NCI-H748 (cell line): Measurements from ENCODE around the gene SQSTM1.
"Not testable (repeated sequence)": the region's sequence is repeated elsewhere in the genome, so short reads cannot be mapped to it uniquely, and the experiment has no call there.

Experiments used
- DNase-seq: peaks from one replicate; lab custom pipeline; 2025; ENCODE audit not compliant: unreplicated experiment; lab: John Stamatoyannopoulos, UW

SQSTM1 gene

DNA sequence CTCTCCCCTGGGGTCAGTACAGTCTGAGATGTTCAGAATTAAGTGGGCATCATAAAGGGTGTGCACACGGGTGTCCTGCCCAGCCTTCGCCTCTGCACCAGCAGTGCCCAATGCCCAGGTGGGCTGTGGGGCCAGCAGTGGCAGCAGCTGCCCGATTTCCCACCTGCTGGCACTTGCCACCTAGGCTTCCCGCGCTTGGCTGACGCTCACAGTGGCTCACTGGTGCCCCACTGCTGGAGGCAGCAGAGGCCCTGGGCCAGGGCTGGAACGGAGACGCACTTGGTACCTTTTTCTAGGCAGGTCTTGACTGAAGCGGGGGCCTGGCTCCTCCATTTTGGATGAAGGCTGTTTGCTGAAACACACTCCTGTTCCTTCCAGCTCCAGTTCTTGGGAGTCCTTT, 20.9 kb downstream of the SQSTM1 start:
- no peak for DNase-seq

DNA sequence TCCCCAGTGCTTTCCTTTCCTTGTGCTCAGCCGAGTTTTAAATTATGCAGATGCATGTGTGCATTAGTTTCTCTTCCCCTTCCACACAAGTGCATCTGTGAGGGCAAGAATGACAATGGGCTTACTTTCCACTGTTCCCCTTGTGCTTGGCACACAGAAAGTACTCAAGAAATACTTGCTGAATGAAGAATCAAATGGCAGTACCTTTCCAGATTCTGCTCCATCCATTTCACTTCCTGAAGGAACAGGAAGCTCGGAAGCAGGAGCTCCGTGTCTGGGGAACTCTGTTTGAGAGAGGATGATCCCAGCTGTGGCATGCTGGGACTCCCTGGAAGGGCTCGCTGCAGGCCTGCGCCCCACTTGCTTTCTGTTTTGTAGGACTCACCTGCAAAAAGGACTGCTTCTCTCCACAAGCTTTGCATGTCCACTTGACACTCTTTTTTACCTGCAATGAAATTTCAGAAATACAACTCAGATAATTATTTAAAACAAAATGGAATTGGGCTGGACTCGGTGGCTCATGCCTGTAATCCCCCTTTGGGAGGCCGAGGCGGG, 32.4 kb downstream of the SQSTM1 start:
- no peak for DNase-seq

DNA sequence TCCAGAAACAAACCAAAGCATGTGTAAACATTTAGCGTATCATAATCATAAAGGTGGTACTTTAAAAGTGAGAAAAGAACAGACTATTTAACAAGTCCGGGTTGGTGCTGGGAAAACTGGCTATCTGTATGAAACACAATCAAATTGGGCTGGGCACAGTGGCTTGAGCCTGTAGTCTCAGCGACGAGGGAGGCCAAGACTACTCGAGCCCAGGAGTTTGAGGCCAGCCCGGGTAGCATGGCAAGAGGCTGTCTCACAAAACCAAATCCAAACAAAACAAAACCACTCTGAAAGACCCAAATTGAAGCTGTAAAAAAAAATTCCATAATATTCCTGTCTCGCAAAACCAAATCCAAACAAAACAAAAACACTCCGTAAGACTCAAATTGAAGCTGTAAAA, 33.7 kb downstream of the SQSTM1 start:
- DNase-seq: no peak

DNA sequence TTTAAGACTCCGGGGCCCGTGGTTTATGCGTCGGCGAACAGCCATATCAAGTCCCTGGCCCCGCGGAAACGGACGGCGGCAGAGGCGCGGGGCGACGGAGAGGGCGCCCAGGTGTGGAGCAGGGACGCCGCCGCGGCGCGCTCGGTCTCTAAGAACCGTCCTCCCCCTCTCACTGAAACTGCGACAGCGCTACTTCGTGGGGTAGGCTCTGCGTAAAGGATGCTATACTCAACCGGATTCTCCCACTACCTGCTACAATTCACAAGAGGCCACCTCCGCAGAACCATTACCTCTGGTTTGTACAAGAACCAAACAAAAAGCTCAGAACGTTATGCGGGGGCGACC, 37.5 kb downstream of the SQSTM1 start:
- DNase-seq: peak; percentile 74

DNA sequence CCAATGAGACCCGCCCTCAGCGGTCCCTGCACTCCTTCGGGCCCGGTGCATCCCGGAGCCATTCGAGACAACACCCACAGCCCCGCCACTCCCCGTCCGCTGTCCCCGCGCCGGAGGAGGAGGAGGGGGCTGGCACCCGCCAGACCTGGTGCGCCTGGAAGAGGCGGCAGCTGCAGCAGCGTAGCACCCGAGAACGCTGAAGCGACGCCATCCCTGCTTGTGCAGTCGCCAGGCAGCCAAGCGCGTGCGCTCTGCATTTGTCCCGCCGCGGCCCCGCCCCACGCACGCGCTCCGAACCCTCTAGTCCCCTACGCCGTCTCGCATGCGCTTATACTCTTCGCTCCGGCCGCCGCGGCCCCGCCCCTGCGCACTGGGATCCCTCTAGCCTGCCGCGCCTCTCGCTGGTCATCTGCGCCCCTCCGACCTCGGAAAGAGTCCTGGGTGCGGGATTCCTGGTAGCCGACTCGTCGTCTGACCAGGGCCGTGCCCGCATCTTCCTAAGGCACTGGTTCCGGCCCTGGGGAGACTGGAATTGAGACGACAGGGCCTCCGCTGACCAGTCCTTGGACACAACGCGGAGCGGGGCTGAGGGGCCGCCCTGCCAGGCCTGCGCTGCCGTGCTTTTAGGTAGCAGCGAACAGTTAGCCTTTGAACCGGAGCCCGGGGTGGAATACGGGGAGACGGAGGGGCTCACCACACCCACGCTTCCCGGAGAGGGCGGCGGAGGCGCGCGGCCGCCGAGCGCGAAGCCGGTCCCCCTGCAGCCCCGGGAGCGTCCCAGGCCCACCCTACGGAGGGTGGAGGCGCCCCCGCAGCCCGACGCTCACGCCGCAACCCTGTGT, 38.1 kb downstream of the SQSTM1 start, which contains the start of gene MRNIP:
Gene MRNIP (minus strand): TSS at position 232 of the 842 bp plus-strand sequence. CDS start 21 bp downstream, at position 211.
- peak; percentile 97 for DNase-seq

DNA sequence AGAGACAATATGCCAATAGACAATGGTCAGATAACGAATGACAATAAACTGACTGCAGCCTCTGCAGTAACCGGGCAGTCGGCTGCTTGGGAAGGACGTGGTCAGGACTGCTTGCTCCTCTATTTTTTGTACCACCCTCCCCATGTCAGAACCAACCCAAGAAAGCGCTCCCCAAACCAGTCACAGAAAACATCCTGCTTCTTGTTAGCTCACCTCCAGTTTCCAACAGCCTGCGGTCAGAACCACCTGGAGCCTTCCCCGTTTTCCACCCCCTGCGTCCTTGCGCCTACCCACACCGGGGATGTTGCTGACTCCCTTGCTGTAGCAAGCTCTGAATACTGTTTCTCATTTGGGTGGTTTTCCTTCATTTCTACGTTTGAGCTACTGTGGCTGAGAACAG, 39.6 kb downstream of the SQSTM1 start:
- no peak for DNase-seq

DNA sequence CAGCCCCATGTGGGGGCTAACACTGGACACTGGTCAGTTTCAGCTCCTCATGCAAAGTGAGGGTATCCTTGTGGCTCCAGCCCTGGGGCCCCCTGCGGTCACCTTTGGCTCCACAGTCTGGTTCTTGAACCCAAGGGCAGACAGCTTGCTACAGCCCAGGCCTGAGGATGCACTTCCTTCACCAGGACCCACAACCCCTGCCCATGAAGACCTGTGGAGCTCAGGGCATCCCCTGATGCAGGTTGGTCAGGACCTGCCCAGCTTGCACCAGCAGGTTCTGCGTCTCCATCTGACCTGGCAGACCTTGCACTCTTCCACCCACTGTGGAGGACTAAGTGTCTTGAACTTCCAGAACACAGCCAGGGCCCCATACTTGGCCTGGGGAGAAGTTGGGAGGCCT, 41.6 kb downstream of the SQSTM1 start:
- DNase-seq: no peak

DNA sequence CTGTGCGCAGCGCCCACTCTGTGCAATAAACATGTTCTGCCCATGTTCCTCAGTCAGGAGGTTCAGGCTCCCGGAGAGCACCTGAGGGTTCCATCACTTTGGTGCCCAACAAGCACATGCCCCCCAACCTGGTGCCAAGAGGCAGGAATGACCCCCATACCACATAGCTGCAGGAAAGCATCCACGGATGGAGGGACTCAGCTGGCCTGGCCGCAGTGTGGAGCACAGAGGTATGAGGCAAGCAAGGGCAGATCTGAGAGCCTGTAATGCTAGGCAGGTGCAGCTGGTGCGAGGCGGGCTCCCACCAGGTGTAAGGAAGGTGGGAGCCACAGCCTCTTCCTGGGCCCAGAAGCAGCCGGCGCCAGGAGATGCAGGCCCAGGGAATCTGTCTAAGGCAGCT, 42.2 kb downstream of the SQSTM1 start:
- no peak for DNase-seq

DNA sequence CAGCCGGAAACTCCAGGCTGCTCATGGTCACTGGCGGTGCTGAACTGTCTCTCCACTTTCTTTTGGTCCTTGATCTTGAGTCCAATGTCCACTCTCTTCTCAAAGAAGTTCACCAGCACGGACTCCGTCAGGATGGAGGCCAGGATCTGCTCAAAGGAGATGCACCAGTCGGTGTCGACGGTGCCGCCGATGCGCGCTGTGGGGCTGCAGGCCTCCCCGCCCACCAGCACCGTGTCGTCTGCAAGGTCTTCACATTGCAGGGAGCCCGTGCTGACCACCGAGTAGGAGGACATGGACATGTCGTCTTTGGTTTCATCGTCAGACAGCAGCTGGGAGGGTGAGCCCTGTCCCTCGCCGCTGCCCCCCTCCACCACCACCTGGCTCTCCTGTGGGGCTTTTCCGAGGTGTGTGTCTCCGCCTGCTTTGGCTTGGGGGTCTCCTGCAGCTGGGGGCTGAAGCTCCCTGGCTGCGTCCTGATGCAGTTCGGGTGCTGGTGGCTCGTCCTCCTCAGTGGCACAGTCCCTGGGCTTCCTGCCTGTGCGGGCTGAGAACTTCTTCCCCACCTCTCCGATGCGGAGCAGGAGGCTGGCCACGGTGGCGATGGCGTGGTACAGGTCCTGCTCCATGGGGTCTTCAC, 42.9 kb downstream of the SQSTM1 start:
- no peak for DNase-seq

DNA sequence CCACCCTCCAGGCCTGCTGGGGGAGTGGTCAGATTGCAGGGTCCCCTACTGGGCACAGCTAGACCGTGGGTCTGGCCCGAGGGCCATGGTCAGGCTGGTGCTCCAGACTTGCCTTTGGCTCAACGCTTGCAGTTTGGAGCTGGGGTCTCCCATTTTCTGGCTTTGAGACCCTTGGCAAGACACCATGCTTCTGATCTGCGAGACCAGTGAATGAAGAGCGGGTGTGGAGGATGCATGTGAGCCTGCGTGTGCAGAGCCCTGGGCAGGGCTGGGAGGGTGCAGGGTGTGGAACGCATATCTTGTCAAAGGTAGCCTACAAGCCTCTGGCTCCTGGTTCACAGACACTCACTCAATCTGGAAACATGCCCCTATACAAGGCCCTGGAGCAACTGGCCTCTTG, 44.0 kb downstream of the SQSTM1 start:
- no peak for DNase-seq

DNA sequence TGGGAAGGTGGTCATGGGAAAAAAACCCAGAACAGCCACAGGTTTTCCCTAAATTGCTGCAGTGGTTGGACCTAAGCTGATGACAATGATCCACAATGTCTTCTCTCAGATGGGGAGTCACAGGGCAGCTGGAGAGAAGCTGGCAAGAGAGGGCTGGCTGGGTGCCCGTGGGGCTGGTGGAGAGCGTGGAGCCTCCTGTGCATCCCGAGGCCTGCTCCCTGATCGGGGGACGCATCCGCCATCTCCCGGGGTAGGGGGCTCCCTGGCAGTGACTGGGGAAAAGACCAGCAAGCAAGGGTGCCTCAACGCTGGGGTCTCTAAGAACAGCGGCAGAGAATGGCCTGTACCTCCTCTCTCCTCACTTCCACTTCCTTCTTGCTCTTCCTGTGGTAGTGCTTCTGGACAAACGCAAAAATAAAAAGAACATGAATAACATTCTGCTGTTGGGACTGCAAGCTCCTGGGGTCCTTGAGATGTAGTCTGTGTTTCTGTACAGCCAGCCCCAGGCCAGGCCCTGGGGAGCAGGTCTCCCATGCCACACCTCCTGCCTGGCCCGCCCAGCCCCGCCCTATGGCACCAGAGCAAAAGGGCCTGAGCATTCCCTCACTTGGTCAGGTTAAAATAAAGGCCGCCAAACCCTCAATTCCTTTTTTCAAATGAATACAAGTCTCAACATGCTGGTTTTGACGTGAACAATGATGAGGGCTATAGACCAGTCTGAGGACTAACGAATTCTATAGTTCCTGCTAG, 45.0 kb downstream of the SQSTM1 start:
- DNase-seq: no peak

DNA sequence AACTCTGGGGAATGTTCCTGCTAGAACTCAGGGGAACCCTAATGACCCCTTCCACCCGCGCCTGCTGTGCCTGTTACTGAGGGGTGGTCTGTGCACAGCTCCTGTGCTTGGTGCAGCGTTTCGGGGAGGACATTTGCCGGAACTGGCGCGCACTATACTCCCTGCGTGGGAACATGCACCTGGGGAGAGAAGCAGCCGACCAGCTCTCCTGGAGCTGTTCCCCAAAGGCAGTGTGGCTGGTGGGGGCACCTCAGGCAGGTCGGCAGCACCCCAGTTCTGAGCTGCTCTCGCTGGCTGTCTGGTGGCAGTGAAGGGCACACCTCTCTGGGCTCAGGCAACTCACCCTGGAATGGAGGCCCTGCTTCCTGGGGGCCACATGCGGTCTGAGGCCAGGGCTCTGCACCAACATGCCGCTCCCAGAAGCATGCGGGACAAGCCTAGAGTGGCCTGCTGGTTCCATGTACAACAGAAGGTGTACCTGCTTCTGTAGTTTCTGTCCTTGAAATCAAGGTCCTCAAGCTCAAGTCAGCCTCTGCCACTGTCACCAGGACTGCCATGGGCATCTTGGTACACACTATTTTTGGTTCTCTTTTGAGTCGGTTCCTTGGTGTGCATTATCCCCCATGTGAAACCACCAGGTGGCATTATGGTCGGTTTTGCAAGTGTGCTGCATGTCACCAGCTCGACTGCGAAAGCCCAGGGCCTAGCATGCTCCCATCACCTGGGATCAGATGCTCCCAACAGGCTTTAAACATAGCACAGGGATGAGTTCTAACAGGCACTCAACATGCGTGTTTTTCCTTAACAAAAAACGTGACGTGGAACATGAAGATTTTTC, 45.8 kb downstream of the SQSTM1 start:
- no peak for DNase-seq

DNA sequence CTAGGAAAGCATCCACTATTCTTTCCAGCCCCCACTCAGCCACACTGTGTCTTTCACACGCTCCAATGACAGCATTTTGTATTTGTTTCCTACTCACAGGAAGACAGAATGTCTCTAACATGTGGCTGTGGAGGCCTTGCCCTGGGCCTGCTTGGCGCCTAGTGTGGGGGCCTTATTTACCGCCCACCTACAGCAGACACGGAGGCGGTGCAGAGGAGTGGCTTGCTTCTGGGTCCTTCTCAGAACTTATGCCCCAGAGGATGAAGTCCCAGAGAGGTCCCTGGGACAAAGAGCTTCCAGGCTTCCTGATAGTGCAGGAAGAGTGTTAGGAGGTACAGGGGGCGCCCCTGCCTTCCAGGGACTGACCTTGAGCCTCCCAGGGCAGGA, 46.4 kb downstream of the SQSTM1 start:
- no peak for DNase-seq

DNA sequence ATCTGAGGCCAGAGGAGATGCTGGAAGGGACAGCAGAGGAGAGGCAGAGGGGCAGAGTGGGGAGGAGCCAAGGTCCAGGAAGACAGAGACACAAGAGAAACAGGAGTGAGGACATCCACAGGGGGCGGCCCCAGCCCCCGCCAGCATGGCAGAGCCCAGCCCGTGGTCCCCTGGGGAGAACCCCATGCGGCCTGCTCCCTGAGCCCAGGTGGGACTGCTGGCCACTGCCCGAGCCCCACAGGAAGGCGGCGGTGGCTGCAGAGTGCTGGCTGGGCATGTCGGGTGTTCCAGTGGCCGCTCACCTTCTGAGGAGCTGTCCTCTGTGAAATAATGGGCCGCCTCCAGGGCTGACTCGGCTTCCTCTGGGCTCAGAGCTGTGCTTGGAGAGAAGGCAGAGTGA, 46.8 kb downstream of the SQSTM1 start:
- no peak for DNase-seq

DNA sequence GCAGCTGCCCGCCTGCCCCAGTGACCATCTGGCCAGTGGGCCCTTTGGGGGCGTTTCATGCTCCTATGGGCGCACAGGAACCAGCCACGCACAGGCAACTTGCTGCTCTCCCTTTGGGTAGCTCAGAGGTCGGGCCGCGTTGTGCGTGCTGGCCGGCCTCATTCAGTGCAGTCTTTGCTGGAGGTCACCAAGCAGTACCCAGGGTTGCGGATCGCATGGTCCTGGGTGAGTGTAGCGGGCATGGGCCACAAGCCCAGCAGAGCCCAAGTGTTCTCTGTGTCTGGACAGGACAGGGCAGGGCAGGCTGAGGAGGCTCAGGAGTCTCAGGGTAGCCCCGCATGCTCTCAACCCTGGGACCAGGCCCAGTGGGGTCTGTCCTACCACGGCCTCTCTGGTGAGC, 47.8 kb downstream of the SQSTM1 start:
- no peak for DNase-seq

DNA sequence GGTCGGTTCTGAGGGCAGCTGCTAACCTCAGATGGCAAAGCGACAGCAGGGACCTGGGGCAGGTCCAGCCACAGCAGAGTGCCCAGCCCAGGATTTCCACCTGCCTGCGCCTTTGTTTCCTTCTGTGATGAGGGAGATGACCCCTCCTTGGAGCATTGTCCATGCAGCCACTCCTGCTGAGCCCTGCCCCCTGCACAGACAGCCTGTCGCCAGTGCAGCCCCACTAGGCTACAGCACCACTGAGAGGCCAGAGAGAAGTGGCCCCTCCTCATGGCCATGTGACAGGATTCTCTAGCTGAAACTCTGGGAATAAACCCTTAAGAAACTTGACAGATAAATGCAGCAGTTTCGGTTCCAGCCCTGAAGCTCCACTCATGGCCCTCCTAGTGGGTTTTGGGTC, 48.4 kb downstream of the SQSTM1 start:
- peak; percentile 58 for DNase-seq

DNA sequence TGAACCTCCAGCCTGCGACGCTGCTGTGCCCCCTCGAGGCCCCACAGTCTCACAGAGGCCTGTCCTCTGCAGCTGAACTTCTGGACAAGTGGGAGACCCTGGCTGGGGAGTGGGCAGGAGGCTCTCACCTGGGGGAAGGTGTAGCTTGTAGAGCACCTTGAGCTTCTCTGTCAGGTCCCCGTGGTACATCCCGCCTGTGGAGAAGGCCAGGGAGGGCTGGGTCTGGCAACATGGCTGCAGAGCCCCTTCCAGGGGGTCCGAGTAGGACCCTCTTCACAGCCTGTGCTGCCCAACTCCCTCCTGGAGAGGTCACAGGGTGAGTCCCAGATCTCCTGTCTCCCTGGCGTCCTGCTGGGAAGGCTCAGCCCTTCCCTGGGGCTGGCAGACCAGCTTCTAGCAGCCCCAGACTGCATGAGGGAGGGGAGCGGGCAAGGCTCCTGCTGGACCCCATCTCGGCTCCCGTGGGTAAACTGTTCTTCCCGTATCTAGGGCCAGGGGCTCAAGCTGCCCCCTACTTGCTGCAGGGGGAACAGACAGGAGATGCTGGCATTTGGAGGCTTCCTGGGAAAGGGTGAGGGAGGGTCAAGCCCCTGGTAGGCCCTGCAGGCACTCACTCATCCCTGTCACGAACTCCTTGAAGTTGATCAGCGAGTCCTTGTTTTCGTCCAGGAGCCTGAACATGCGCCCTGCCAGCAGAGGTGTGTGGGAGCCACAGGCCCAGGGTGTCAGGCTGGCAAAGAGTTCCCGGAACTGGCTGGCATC, 49.1 kb downstream of the SQSTM1 start:
- no peak for DNase-seq

DNA sequence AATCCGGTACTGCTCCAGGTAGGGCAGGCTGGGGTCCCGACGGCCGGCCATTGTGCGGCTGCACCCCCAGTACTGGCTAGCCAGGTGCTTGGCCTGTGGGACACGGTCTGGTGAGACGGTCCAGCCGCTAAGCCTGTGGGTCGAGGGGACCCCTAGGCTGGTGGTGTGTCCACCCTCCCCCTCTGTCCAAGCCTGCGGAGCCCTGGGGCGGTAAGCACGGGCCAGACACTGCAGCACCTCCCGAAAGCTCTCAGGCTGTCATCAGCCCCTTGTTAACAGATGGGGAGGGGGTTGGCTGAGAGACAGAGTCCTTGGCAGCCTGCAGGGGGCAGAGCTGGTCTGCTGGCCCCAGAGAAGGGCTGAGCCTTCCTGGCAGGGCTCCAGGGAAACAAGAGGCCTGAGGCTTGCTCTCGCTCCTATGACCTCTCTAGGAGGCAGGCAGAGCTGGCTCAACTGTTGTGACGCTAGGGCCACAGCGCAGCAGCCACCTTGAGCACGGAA, 49.7 kb downstream of the SQSTM1 start:
- peak; percentile 43 for DNase-seq

DNA sequence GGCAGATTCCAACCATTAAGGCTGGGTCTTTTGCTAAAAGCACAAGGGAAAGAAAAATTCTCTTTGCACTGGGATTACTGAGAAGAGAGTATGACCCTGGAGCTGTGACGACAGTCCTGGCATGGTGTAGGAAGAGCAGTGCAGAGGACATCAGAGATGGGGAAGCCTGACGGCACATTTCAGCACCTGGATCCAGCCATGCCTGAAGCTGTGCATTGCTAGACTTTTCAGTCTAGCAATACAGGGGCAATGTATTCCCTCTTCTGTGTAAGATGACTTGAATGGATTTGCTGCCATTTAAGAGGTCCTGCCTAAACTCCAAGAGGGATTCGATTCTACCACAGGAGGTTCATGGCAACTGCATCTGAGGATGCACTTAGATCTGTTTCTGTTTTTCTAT, 50.2 kb downstream of the SQSTM1 start:
- no peak for DNase-seq

DNA sequence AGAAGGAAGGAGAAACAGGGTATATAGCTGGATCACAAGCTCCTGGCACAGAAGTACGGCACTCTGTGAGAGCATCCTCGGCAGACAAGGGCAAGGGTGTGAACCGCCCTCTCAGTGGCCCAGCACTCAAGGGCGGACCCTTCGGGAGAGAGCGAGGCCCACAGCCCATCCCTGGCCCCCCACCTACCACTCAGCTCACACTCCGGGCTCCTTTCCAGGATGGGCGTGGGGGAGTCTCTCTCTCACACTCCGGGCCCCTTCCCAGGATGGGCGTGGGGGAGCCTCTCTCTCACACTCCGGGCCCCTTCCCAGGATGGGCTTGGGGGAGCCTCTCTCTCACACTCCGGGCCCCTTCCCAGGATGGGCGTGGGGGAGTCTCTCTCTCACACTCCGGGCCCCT, 50.8 kb downstream of the SQSTM1 start:
- DNase-seq: not testable (repeated sequence)
